ENCODE data around the gene FAM24A. TPM values are rescaled to one million over a fixed set of nuclear protein-coding genes. Genes with fewer than 3 reads are reported as not detected.

The FAM24A gene
- total and polyA plus RNA-seq, 2 donors (not counting 1 experiment from before 2014, with no cell fraction given), result not detected

GRCh38 chr10:122949296-122949695 lies 38.9 kb downstream of the FAM24A start:
- CTCF ChIA-PET, result no interaction called here
- no peak overlapping the region for H3K4me3 Mint-ChIP-seq

More at GRCh38 chr10:122949296-122949695, 38.9 kb downstream of the FAM24A start:
- H3K4me3 ChIP-seq (ENCODE audit: control extremely low read depth in 1 of 5, extremely low read depth in 1 of 5, insufficient read depth in 1 of 5, low read depth in 2 of 5, low read length in 4 of 5), result no peak overlapping the region
- peaks cover 0 to 16% of the 10 kb centered on the region in 2 experiments for H3K36me3 ChIP-seq (replicated peaks in 1 of 2; ENCODE audit: control extremely low read depth in 1 of 2, control insufficient read depth in 1 of 2, extremely low read depth in 1 of 2, insufficient read depth in 2 of 2, low read length in 1 of 2)
- H3K4me1 ChIP-seq (ENCODE audit: control insufficient read depth in 2 of 2, insufficient read depth in 2 of 2, low read length in 2 of 2), result peaks cover 11 to 13% of the 10 kb centered on the region in 2 donors
- Mint-ChIP-seq H3K27me3 (no peaks in the 10 kb centered on the region), H3K9me3 (ENCODE audit: insufficient read depth) (no peaks in the 10 kb centered on the region), H3K4me1 (peaks cover 20% of the 10 kb centered on the region), H3K27ac (no peak overlapping the region)
- TF ChIP-seq EZH2 (IDR thresholded peaks at IDR 0.05; ENCODE audit: borderline replicate concordance, insufficient read depth, low read depth, low read length, poor library complexity, severe bottlenecking) (no peak), CTCF (IDR thresholded peaks at IDR 0.05) (no peak)
- no CpG with 5 or more reads among the region's 3 CpGs for WGBS (ENCODE audit: insufficient coverage)
- no peaks in the 10 kb centered on the region for H4K20me1 ChIP-seq (ENCODE audit: control insufficient read depth, insufficient read depth, low read length, poor library complexity, severe bottlenecking)
- peaks cover 3% of the 10 kb centered on the region for H3K79me2 ChIP-seq (ENCODE audit: control insufficient read depth, insufficient read depth, low read length)
- H3K9ac ChIP-seq (ENCODE audit: low read length), result no peak overlapping the region
- no peak overlapping the region for H2AFZ ChIP-seq (ENCODE audit: insufficient read depth, low read depth, low read length, poor library complexity, severe bottlenecking)
- intact Hi-C loops (cut with micrococcal nuclease), result no loop called here
- no peak for ATAC-seq (ENCODE audit: low read depth)
- H3K27me3 ChIP-seq (replicated peaks in 1 of 4; ENCODE audit: control extremely low read depth in 1 of 4, control insufficient read depth in 3 of 4, insufficient read depth in 4 of 4, low read length in 3 of 4), result no peaks in the 10 kb centered on the region
- H3K4me2 ChIP-seq (replicated peaks; ENCODE audit: low read depth, low read length, poor library complexity, severe bottlenecking), result no peak overlapping the region
- DNase-seq, result no peak
- no peak overlapping the region for H3K27ac ChIP-seq (ENCODE audit: low read length in 2 of 2)
- peaks cover 0 to 1% (median 0%) of the 10 kb centered on the region in 3 donors for H3K9me3 ChIP-seq (ENCODE audit: control extremely low read depth in 1 of 3, control insufficient read depth in 2 of 3, insufficient read depth in 1 of 3, low read length in 2 of 3)
- POLR2A ChIA-PET, result no interaction called here

All from B cell (primary cell).